ENCODE results near the gene FAM83B. TPM values are rescaled to one million over a fixed set of nuclear protein-coding genes. Genes with fewer than 3 reads are reported as not detected.
A peak's percentile ranks its signal among the peaks of the same experiment; 100 is the strongest.

Gene FAM83B
- total and polyA plus RNA-seq, 8 donors: 0.46 to 7.3 (median 1.6) TPM

GRCh38 chr6:54802775-54803634 lies 43.6 kb upstream of the FAM83B start:
- no peaks in the 10 kb centered on the region for H3K4me1 ChIP-seq
- DNase-seq: no peak
- H3K27ac ChIP-seq: no peak overlapping the region
- no peaks in the 10 kb centered on the region for H3K36me3 ChIP-seq
- ATAC-seq: no peak
- WGBS, 2 donors: 72 to 80% methylated on average over 5 of the region's 5 CpGs
- no peak overlapping the region for H3K4me3 ChIP-seq
- TF ChIP-seq CTCF (IDR thresholded peaks at IDR 0.05): no peak
- H3K9me3 ChIP-seq: no peaks in the 10 kb centered on the region
- no peak for FAIRE-seq
- H3K27me3 ChIP-seq: no peaks in the 10 kb centered on the region
- intact Hi-C loops (cut with DNase I): no loop called here

GRCh38 chr6:54805077-54805476 lies 41.5 kb upstream of the FAM83B start:
- 23% methylated on average over 1 of the region's 1 CpG for WGBS, 2 donors
- DNase-seq (no peak), ATAC-seq (no peak), FAIRE-seq (no peak)
- Histone ChIP-seq H3K36me3 (no peaks in the 10 kb centered on the region), H3K4me1 (no peaks in the 10 kb centered on the region), H3K9me3 (no peaks in the 10 kb centered on the region), H3K4me3 (no peak overlapping the region), H3K27ac (no peak overlapping the region), H3K27me3 (no peaks in the 10 kb centered on the region)
- intact Hi-C loops (cut with DNase I): no loop called here
- TF ChIP-seq CTCF (IDR thresholded peaks at IDR 0.05): no peak

- TF ChIP-seq CTCF (IDR thresholded peaks at IDR 0.05): no peak
- Histone ChIP-seq H3K9me3 (peaks cover 0 to 4% (median 2%) of the 10 kb centered on the region in 4 donors), H3K36me3 (no peaks in the 10 kb centered on the region), H3K4me1 (no peaks in the 10 kb centered on the region), H3K4me3 (no peak overlapping the region), H3K27me3 (peaks cover 0 to 3% (median 0%) of the 10 kb centered on the region in 4 donors), H3K27ac (no peak overlapping the region)
- intact Hi-C loops (cut with DNase I): no loop called here
- ATAC-seq: no peak
- no peak for DNase-seq
- no peak for FAIRE-seq
These were observed 36.4 kb upstream of the FAM83B start for GRCh38 chr6:54810147-54810546.

- Histone ChIP-seq H3K4me3 (no peak overlapping the region), H3K4me1 (no peaks in the 10 kb centered on the region), H3K27me3 (peaks cover 0 to 3% (median 0%) of the 10 kb centered on the region in 4 donors), H3K36me3 (no peaks in the 10 kb centered on the region), H3K27ac (no peak overlapping the region), H3K9me3 (peaks cover 0 to 4% (median 2%) of the 10 kb centered on the region in 4 donors)
- DNase-seq (no peak), ATAC-seq (peak in 1 of 4 donors; percentile 47), FAIRE-seq (no peak)
- intact Hi-C loops (cut with DNase I): no loop called here
- 11 to 17% methylated on average over 3 of the region's 3 CpGs for WGBS, 2 donors
- no peak for TF ChIP-seq CTCF (IDR thresholded peaks at IDR 0.05)
These were observed 32.7 kb upstream of the FAM83B start for GRCh38 chr6:54813892-54814291.

GRCh38 chr6:54817236-54817635 lies 29.3 kb upstream of the FAM83B start:
- H3K4me1 ChIP-seq: no peaks in the 10 kb centered on the region
- H3K27ac ChIP-seq: no peak overlapping the region
- H3K36me3 ChIP-seq: no peaks in the 10 kb centered on the region
- intact Hi-C loops (cut with DNase I): no loop called here
- H3K27me3 ChIP-seq: peaks cover 0 to 2% (median 0%) of the 10 kb centered on the region in 4 donors
- H3K4me3 ChIP-seq: no peak overlapping the region
- WGBS, 2 donors: 60 to 68% methylated on average over 2 of the region's 2 CpGs
- no peak for TF ChIP-seq CTCF (IDR thresholded peaks at IDR 0.05)
- no peak for DNase-seq
- ATAC-seq: no peak
- no peak for FAIRE-seq
- H3K9me3 ChIP-seq: peaks cover 0 to 3% (median under 1%) of the 10 kb centered on the region in 4 donors
